Activated naive CD8-positive, alpha-beta T cell treated with anti-CD3 and anti-CD28 coated beads, Interleukin-2, amount 50 U/mL, for 16 hours (primary cell): ENCODE data around the gene ATOH7.
"Not testable (repeated sequence)": the region's sequence is repeated elsewhere in the genome, so short reads cannot be mapped to it uniquely, and the experiment has no call there.

Experiments used
- DNase-seq: peaks from one replicate; pipeline ENCODE4 v3.0.0-alpha.2; 2020; ENCODE audit warnings: low read depth, low spot score

The ATOH7 gene

GRCh38 chr10:68231817-68232251 lies at the start of gene ATOH7:
ATOH7 (minus strand) TSS chr10:68232113; CDS start chr10:68231677, 436 bp downstream.
- no peak for DNase-seq

GRCh38 chr10:68280758-68281157 lies 48.8 kb upstream of the ATOH7 start:
- no peak for DNase-seq

GRCh38 chr10:68278906-68279753 lies 47.2 kb upstream of the ATOH7 start:
- not testable (repeated sequence) for DNase-seq

DNA sequence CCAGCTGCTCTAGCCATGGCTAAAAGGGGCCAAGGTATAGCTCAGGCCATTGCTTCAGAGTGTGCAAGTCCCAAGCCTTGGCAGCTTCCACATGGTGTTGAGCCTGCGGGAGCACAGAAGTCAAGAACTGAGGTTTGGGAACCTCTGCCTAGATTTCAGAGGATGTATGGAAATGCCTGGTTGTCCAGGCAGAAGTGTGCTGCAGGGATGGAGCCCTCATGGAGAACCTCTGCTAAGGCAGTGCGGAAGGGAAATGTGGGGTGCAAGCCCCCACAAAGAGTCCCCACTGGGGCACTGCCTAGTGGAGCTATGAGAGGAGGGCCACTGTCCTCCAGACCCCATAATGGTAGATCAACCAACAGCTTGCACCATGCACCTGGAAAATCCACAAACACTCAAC lies 45.9 kb upstream of the ATOH7 start:
- not testable (repeated sequence) for DNase-seq

GRCh38 chr10:68276224-68276623 lies 44.3 kb upstream of the ATOH7 start:
- DNase-seq, result no peak

- DNase-seq, result no peak
Measured at GRCh38 chr10:68275600-68276126, 43.8 kb upstream of the ATOH7 start.

GRCh38 chr10:68272833-68273232 lies 40.9 kb upstream of the ATOH7 start:
- no peak for DNase-seq

DNA sequence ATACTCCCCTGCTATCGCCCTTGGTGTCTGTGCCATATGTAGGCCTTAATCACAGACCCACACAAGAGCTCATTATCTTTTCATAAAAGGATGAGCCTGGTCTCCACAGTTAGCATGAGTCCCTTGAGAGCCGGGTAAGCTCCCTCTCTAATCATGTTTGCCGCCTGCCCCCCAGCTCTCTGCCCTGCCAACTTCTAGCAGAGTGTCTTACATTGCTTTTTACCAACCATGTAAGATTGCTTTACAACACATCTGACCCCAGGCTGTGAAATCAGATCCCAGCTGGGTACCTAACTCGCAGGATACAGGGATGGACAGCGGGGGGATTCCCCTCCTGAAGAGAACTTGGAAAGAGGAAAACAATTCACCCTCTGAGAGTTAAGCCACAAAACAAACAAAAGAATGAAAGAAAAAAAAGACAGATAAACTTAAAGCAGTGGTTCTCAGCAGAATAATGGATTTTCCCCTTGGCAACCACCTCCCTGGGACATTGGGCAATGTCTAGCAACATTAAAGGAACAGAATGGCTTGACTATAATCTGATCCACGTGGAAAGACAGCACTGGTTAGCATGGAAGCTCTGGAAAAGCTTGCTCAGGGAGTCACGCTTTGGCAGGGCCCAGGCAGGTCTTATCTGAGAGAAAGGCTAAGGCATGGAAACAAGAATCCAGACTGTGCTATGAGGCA lies 39.4 kb upstream of the ATOH7 start:
- no peak for DNase-seq

DNA sequence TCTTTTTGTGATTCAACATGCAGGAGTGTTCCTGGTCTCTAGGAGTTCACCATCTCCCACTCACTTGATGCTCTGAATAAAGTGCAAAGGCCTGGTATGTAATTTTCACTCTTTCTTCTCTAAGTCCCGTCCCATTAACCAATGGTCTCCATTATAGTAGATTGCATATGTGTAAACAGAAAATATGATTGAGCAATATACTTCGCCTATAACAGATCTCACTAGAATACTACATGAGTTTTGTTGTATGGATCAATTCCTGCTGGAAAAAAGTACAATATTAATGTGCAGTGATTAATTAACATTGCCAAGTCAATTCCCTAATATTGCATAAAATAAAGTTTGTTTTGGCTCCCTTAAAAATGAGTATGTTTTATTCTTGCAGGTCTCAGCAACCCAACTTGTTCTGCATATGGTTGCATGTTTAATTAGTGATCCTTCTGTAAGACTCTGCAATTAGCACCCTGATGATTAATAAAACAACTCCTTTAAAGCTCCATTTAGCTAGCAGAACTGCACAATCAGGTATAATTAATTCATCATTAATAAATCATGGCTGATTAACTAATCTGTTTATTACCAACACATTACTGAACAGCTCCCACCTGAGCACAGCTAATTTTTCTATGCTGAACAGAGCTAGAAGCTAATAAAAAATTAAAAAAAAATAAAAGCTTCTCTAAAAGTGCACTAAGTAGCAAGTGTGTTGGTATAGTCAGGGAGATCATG lies 37.8 kb upstream of the ATOH7 start:
- no peak for DNase-seq

DNA sequence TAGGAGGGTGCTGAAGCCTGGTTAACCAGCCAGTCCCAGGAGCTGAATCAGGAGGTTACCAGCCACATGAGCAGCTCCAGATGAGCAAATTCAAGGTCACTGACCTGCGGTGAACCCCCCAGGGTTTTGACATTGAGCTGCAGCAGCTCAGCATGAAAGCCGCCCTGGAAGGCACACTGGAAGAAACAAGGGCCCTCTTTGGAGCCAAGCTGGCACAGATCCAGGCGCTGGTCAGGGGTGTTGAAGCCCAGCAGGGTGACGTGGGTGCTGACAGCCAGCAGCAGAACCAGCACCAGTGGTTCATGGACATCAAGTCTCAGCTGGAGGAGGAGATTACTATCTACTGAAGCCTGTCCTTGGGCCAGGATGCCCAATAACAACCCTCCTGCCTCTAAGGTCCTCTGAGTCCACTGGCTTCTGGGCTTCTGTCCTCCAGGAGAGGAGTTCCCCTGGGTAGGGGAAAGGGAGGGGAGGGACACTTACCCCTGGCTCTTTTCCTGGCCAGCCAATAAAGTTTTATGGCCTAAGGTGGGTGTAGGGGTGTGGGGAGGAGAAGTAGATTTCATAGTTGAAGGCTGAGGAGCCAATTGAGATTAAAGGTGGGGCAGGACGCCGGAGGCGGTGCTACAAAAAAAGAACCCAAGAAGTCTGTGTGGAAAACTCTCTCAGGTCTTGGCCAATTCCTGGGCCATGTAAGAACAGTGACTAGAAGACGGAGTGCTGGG lies 29.4 kb upstream of the ATOH7 start:
- no peak for DNase-seq

DNA sequence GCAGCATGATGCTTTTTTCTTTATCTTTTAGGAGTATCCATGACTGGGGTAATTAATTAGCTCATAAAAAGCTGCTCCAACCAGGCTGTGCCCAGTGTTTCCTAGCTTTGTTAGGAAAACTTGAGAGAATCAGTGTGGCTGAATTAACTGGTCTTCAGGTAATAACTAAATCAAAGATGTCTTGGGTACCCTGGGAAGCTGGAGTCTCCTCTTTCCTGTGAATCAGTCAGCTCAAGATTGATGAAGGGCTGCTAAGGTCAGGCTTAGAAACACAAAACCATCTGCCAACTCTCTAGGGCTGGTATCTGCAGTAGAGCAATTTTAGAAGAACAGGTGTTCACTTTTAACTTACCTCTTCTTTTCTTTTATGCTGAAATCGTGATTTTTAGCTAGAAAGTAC lies 21.4 kb upstream of the ATOH7 start:
- DNase-seq, result no peak

DNA sequence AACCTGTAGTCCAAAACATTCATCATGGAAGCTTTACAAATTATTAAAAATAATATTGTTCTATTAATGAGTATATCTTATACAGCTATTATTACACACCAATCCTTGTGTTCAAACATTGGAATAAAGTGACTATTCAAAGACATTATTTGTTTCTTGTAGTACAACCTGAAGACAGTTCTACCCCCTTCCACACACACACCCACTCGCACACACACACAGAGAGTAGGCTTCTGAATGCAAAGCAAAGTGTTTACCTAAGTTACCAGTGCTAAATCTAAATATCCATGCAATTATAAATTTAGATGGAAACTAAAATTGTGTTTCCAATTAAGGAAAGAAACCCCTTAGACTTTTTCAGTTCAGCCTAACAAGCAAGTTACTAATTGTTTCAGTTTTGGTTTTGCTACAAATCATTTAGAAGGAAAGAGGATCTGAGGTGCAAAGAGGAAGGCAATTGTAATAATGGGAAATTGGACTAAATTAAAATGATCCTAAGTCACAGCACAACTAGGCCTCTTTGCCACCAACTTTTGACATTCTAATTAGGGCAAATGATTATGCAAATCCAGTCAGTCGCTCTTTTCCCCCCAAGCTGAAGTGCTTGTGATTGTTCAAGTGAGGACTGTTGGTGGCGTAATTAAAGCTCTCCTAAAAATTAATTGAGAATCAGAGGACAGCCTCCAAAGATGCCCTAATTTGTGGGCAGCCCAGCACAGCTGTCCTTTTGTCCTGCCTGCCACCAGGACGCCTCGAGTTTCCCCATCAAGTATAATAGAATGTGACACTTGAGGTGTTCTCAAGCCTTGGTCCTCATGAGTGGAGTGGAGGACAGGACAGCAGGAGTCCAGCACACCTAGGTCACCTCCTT lies 19.9 kb upstream of the ATOH7 start:
- no peak for DNase-seq

DNA sequence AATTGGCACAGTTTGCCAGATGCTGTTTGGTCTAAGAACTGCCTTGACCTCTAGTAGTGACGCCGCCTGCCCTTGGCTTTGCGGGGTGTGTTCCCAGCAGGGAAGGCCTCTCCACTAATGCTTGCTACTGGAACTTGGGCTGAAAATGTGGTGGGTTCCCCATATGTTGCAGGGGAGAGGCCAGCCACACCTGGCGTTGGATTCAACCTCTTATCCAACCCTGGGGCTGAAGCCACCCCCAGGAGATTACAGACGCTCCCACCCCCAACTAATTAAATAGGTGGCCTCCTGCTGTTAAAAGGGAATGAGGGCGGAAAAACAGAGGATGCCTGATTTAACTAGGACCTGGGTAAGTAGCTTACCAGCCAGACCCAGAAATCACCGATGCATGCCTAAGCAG lies 19.2 kb upstream of the ATOH7 start:
- no peak for DNase-seq

DNA sequence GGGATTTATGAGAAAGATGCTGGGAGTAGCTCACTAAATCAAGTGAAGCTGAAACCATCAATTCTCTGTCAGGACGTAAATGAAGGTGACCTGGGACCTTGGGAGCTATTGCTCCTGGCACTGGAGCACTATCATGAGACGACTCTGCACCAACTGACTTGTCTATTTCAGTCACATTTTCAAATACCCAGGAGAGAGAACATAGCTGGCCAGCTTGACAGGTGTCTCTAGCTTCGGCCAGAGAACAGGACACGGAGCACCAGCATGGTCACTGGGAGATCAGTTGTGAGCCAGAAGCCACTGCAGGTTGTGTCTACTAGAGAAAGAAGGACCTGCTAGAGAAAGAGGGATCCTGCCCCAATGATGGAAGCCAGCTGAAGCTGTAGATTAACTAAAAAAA lies 17.4 kb upstream of the ATOH7 start:
- no peak for DNase-seq

DNA sequence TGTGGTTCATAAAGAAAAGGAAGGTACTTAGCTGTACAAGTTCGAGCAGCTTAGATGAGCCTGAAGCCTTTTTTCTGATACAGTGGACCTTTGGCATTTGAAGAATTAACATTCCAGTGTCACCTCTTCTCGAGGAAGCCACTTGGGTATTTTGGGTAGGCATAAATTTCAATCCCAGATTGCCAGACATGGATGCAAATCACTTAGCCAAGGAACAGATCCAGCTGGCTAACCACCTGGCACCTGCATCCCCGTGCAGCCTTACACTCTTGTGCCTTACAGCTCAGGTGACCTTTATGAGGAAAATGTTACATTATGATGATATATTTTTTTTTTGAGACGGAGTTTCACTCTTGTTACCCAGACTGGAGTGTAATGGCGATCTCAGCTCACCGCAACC lies 16.0 kb upstream of the ATOH7 start:
- no peak for DNase-seq

- not testable (repeated sequence) for DNase-seq
Measured at GRCh38 chr10:68246397-68246796, 14.5 kb upstream of the ATOH7 start.

DNA sequence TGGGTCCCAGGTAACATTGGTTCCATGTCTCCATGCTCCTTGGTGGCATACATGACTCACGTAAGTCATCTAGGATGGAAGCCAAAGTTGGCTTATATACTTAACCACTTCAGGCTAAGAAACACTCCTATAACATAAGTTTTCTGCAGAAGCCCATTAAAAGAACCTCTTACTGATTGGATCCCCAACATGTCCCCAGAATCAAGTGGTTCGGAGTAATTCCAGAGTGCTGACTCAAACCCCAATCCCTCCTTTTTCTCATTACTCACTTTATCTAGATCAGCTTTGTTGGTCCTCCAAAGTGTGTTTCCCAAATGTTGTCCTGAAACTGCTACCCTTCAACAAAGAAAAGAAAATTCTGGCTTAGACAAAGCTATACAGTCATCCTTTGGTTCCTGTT lies 10.1 kb upstream of the ATOH7 start:
- DNase-seq, result no peak

GRCh38 chr10:68239596-68240150 lies 7.8 kb upstream of the ATOH7 start:
- no peak for DNase-seq

- no peak for DNase-seq
Measured at GRCh38 chr10:68239069-68239468, 7.2 kb upstream of the ATOH7 start.

DNA sequence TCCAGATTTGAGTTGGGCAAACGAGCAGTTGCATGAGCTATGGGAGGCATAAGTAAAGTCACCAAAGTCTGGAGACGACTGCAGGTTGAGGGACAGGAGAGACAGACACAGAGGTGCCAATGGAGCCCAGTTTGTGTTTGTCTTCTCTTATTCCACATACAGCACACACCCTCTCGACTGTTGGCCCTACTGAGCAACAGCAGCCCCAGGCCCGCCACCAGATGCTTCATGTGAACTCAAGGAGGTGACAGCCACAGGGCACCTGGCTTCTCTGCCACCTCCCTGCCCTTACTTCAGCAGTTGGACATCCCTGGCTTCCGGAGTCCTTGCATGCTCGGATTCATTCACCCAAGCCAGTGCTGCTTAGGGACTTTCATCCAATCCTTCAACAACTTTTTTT lies 6.5 kb upstream of the ATOH7 start:
- no peak for DNase-seq
